Frontal cortex (tissue), 4 donors: ENCODE measurements around the gene ZNF549. TPM values are rescaled to one million over a fixed set of nuclear protein-coding genes. Genes with fewer than 3 reads are reported as not detected.

ENCODE experiments used
- DNase-seq, 2 donors: peaks; one replicate each; pipeline ENCODE4 v3.0.0; 2012; ENCODE audit warnings: low spot score in 2 of 2
- FAIRE-seq: peaks from 2 replicates; lab custom pipeline; 2012; peaks lifted over from hg19 to GRCh38; lab: Jason Lieb, UNC
- total RNA-seq: library from RNA; depleted of rRNA; stranded (reverse); fragments of >200 nt; gene quantifications from one replicate; pipeline ENCODE4 v1.2.3, GENCODE V29; 2014
- donor health status: control.
- donor health status: control.
- donor health status: control.

Gene ZNF549
- total RNA-seq, 1 donor from 2014 or later = 20.0 TPM

GRCh38 chr19:57563547-57563946 is 36.4 kb downstream of the ZNF549 start:
- FAIRE-seq = no peak
- no peak for DNase-seq

- DNase-seq (no peak), FAIRE-seq (no peak)
These were observed 39.5 kb downstream of the ZNF549 start for GRCh38 chr19:57566396-57567265.

GRCh38 chr19:57570707-57571106 is 43.6 kb downstream of the ZNF549 start:
- FAIRE-seq (no peak), DNase-seq (no peak)

- DNase-seq = no peak
- FAIRE-seq = no peak
These were observed 45.3 kb downstream of the ZNF549 start for GRCh38 chr19:57572415-57572947.

GRCh38 chr19:57576661-57577060 is 49.5 kb downstream of the ZNF549 start:
- DNase-seq (no peak), FAIRE-seq (no peak)

GRCh38 chr19:57578487-57579205 is 51.5 kb downstream of the ZNF549 start, which contains the start of gene ZNF416:
ZNF416 (minus strand) TSS chr19:57578911; CDS start chr19:57578704, 207 bp downstream.
- FAIRE-seq (peak; percentile 68), DNase-seq (peak; percentile 99)

GRCh38 chr19:57583104-57583520 is 56.0 kb downstream of the ZNF549 start:
- DNase-seq (no peak), FAIRE-seq (no peak)

- FAIRE-seq = no peak
These were observed 56.6 kb downstream of the ZNF549 start, which contains the start of gene ZIK1 for GRCh38 chr19:57583521-57584416. ZIK1 (plus strand) TSS chr19:57584145; CDS start chr19:57584357, 212 bp downstream.

GRCh38 chr19:57587529-57587928 is 60.4 kb downstream of the ZNF549 start:
- FAIRE-seq (no peak), DNase-seq (no peak)

More at GRCh38 chr19:57583521-57584416, 56.6 kb downstream of the ZNF549 start, which contains the start of gene ZIK1:
- DNase-seq = peak; percentile 92 to 99

- DNase-seq = peak in 1 of 2 donors; percentile 20
- FAIRE-seq = no peak
These were observed 72.2 kb downstream of the ZNF549 start for GRCh38 chr19:57599377-57599760.

GRCh38 chr19:57599761-57600383 is 72.7 kb downstream of the ZNF549 start, which contains the start of gene ZNF530:
ZNF530 (plus strand) TSS chr19:57599885; CDS start chr19:57604346, 4,461 bp downstream.
- no peak for FAIRE-seq
- peak; percentile 87 to 94 for DNase-seq

GRCh38 chr19:57606931-57607330 is 79.8 kb downstream of the ZNF549 start:
- no peak for DNase-seq
- no peak for FAIRE-seq

Other genes starting within 250 kb of the ZNF549 start
- gene ZNF460, start 246.9 kb upstream of the ZNF549 start, total RNA-seq = 126 TPM
- 34.2 TPM for gene ZNF543, start 206.9 kb upstream of the ZNF549 start, total RNA-seq
- gene ZNF304, start 176.1 kb upstream of the ZNF549 start, total RNA-seq = 26.5 TPM
- 36.7 TPM for gene TRAPPC2B, start 163.8 kb upstream of the ZNF549 start, total RNA-seq
- 13.5 TPM for gene ZNF547, start 163.8 kb upstream of the ZNF549 start, total RNA-seq
- 45.7 TPM for gene ZNF548, start 137.5 kb upstream of the ZNF549 start, total RNA-seq
- gene ZNF17, start 116.2 kb upstream of the ZNF549 start, total RNA-seq = 27.7 TPM
- 37.9 TPM for gene ZNF749, start 92.0 kb upstream of the ZNF549 start, total RNA-seq
- gene VN1R1, start 70.2 kb upstream of the ZNF549 start, total RNA-seq = 4.9 TPM
- gene ZNF772, start 49.8 kb upstream of the ZNF549 start, total RNA-seq = 66.0 TPM
- gene ZNF419, start 39.6 kb upstream of the ZNF549 start, total RNA-seq = 31.0 TPM
- gene ZNF773, start 27.4 kb upstream of the ZNF549 start, total RNA-seq = 16.7 TPM
- gene ZNF550, start 32.5 kb downstream of the ZNF549 start, total RNA-seq = 11.4 TPM
- gene ZNF416, start 51.6 kb downstream of the ZNF549 start, total RNA-seq = 12.2 TPM
- gene ZIK1, start 56.8 kb downstream of the ZNF549 start, total RNA-seq = 29.8 TPM
- 3.7 TPM for gene ZNF530, start 72.5 kb downstream of the ZNF549 start, total RNA-seq
- gene ZNF134, start 86.9 kb downstream of the ZNF549 start, total RNA-seq = 37.5 TPM
- 27.3 TPM for gene ZNF211, start 105.8 kb downstream of the ZNF549 start, total RNA-seq
- gene ZSCAN4, start 141.6 kb downstream of the ZNF549 start, total RNA-seq = not detected
- gene ZNF551, start 154.6 kb downstream of the ZNF549 start, total RNA-seq = 24.5 TPM
- gene ZNF154, start 181.8 kb downstream of the ZNF549 start, total RNA-seq = 33.0 TPM
- 33.4 TPM for gene ZNF671, start 200.3 kb downstream of the ZNF549 start, total RNA-seq
- 53.4 TPM for gene ZNF776, start 219.5 kb downstream of the ZNF549 start, total RNA-seq
- gene ZNF586, start 242.3 kb downstream of the ZNF549 start, total RNA-seq = 61.1 TPM